Activated CD4-positive, alpha-beta T cell treated with anti-CD3 and anti-CD28 coated beads, Interleukin-2, Interleukin-6, amounts not matched to agents 100 ng/mL and 50 ng/mL, durations not matched to agents 16 hours and 8 hours (primary cell): ENCODE measurements around the gene CSNK1G2.

ENCODE experiments used
- DNase-seq: peaks from one replicate; pipeline ENCODE4 v3.0.0-alpha.2; 2020

Gene CSNK1G2

GRCh38 chr19:1991018-1991913 is 50.3 kb downstream of the CSNK1G2 start:
- DNase-seq: no peak

GRCh38 chr19:1992759-1993260 is 51.8 kb downstream of the CSNK1G2 start:
- DNase-seq: peak; percentile 26

GRCh38 chr19:1997353-1998233 is 56.6 kb downstream of the CSNK1G2 start:
- DNase-seq: no peak

- DNase-seq: no peak
Observed at GRCh38 chr19:1998712-1999708, 58.0 kb downstream of the CSNK1G2 start.

GRCh38 chr19:1999856-2000515 is 59.0 kb downstream of the CSNK1G2 start:
- no peak for DNase-seq

GRCh38 chr19:2003874-2004273 is 62.9 kb downstream of the CSNK1G2 start:
- no peak for DNase-seq

- DNase-seq: no peak
Observed at GRCh38 chr19:2010135-2010668, 69.2 kb downstream of the CSNK1G2 start.

GRCh38 chr19:2011169-2011568 is 70.2 kb downstream of the CSNK1G2 start:
- no peak for DNase-seq

- DNase-seq: no peak
Observed at GRCh38 chr19:2012941-2013682, 72.1 kb downstream of the CSNK1G2 start.

- DNase-seq: no peak
Observed at GRCh38 chr19:2013683-2013961, 72.7 kb downstream of the CSNK1G2 start.

- no peak for DNase-seq
Observed at GRCh38 chr19:2014131-2014571, 73.2 kb downstream of the CSNK1G2 start.

- DNase-seq: no peak
Observed at GRCh38 chr19:2014731-2015607, 74.0 kb downstream of the CSNK1G2 start.

- peak; percentile 77 for DNase-seq
Observed at GRCh38 chr19:2015608-2015950, 74.6 kb downstream of the CSNK1G2 start, which contains the start of gene BTBD2. Gene BTBD2, minus strand, starts transcription at chr19:2015714. Its CDS starts 11 bp downstream, at chr19:2015703.

GRCh38 chr19:2016041-2016807 is 75.3 kb downstream of the CSNK1G2 start:
- DNase-seq: peak; percentile 73

- DNase-seq: no peak
Observed at GRCh38 chr19:2018752-2019151, 77.8 kb downstream of the CSNK1G2 start.

GRCh38 chr19:2021453-2022140 is 80.6 kb downstream of the CSNK1G2 start:
- no peak for DNase-seq

- no peak for DNase-seq
Observed at GRCh38 chr19:2022289-2022688, 81.3 kb downstream of the CSNK1G2 start.

- DNase-seq: no peak
Observed at GRCh38 chr19:2026770-2027169, 85.8 kb downstream of the CSNK1G2 start.
